ENCODE results near the gene DLX4. TPM values are rescaled to one million over a fixed set of nuclear protein-coding genes. Genes with fewer than 3 reads are reported as not detected.

Gene DLX4
- total RNA-seq, 1 donor from 2014 or later, result 2.1 TPM

DNA sequence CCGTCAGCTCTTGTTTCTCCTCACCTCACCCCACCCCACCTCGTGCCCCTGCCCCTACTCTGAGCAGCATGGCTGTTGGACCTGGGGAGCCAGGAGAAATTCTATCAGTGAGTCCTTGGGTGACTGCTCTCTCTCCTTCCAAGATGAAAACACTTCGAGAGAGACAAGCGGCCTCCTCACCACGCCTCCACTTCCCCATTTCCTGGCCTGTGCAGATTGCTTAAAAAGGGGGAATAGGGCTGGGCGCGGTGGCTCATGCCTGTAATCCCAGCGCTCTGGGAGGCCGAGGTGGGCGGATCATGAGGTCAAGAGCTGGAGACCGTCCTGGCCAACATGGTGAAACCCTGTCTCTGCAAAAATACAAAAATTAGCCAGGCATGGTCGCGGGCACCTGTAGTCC is 9.5 kb downstream of the DLX4 start:
- Histone ChIP-seq H3K36me3 (no peaks in the 10 kb centered on the region), H3K27me3 (peaks cover 32% of the 10 kb centered on the region), H3K27ac (no peak overlapping the region), H3K9me3 (no peaks in the 10 kb centered on the region), H3K4me3 (no peak overlapping the region), H3K4me1 (no peaks in the 10 kb centered on the region)
- DNase-seq, result peak; percentile 85
- TF ChIP-seq, protein P1, sequence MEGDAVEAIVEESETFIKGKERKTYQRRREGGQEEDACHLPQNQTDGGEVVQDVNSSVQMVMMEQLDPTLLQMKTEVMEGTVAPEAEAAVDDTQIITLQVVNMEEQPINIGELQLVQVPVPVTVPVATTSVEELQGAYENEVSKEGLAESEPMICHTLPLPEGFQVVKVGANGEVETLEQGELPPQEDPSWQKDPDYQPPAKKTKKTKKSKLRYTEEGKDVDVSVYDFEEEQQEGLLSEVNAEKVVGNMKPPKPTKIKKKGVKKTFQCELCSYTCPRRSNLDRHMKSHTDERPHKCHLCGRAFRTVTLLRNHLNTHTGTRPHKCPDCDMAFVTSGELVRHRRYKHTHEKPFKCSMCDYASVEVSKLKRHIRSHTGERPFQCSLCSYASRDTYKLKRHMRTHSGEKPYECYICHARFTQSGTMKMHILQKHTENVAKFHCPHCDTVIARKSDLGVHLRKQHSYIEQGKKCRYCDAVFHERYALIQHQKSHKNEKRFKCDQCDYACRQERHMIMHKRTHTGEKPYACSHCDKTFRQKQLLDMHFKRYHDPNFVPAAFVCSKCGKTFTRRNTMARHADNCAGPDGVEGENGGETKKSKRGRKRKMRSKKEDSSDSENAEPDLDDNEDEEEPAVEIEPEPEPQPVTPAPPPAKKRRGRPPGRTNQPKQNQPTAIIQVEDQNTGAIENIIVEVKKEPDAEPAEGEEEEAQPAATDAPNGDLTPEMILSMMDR (IDR thresholded peaks at IDR 0.05), result no peak
- ATAC-seq, result peak; percentile 86
- intact Hi-C loops (cut with DNase I), result no loop called here

DNA sequence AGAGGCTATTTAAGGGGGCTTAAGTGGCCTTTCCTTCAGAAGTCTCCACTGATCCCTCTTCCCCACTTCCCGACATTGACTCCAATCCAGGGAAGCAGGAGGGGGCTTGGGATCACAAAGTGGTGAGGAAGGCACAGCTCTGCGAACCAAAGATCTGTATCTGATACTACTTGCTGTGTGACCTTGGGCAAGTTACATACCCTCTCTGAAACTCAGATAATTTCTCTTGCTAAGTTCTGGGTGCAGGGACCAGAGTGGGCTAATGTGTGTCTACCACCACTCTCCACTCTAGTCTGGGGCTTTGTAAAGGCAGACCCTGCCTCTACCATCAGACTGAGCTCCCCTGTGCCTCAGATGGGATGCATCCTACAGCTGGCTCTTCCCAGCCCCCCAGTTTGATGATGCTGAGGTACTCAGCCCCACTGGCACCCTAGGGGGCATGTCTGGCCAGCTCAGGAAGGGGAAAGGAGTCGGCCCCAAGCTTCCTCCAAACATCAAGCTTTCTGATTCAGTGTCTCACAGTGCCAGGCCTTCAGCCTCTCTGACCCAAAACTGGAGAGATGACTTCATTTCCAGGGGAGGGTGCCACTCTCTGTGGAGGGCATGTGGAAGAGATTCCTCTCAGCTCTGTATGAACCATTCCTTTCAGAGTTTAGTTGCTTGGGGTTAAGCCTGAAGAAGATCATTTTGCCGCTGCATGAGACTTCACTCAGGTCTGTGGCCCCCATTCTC is 10.9 kb downstream of the DLX4 start:
- no peak for DNase-seq
- TF ChIP-seq, protein P1 (IDR thresholded peaks at IDR 0.05), result no peak
- intact Hi-C loops (cut with DNase I), result no loop called here
- Histone ChIP-seq H3K4me1 (no peaks in the 10 kb centered on the region), H3K36me3 (no peaks in the 10 kb centered on the region), H3K9me3 (no peaks in the 10 kb centered on the region), H3K27me3 (peaks cover 20% of the 10 kb centered on the region), H3K27ac (no peak overlapping the region), H3K4me3 (no peak overlapping the region)
- ATAC-seq, result no peak

DNA sequence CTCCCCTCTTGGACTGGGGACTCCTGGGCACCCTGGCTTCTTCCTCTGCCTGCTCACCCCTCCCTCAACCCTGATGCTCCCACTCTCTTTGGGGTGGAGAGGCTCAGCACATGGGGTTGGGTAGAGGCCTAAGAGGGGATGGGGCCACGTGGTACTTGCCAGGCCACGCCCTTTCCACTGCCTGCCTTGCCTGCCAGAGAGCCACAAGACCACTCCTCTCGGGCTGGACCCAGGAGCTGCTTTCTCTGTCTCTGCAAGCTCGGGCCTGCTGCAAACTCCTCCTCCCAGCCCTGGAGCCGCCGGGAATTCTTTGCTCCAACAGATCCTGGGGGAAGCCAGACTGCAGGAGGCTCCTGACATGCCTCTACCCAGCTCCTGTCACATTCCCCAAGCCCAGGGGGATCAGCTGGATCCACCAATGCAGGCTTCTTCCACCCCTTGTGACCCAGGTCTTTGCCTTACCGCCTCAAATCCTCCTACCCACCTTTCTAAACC is 11.8 kb downstream of the DLX4 start:
- TF ChIP-seq, protein P1 (IDR thresholded peaks at IDR 0.05), result no peak
- intact Hi-C loops (cut with DNase I), result no loop called here

DNA sequence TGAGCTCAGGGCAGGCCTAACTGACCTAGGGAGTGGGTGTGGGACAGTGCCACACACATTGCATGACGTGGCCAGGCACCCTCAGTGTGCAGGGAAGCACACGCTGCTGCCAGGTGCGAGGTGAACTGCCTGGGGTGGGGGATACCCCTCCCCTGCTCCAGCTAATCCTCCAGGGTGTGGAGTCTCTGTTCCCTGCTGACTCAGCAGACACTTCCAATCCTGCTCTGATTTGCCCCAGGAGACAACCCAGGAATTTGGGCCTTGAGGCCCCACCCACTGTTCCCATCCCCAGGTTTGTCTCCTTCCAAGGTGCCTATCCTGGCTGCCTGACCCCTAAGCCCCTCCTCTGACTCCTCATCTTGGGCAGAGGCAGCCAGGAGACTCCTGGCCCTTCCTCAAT is 15.3 kb downstream of the DLX4 start:
- Histone ChIP-seq H3K27me3 (peaks cover 35% of the 10 kb centered on the region), H3K27ac (no peak overlapping the region), H3K4me1 (peaks cover 4% of the 10 kb centered on the region), H3K9me3 (no peaks in the 10 kb centered on the region), H3K36me3 (no peaks in the 10 kb centered on the region), H3K4me3 (no peak overlapping the region)
- DNase-seq (no peak), ATAC-seq (no peak)
- TF ChIP-seq, protein P1 (IDR thresholded peaks at IDR 0.05), result no peak
- intact Hi-C loops (cut with DNase I), result no loop called here

More for the DNA sequence above, 11.8 kb downstream of the DLX4 start:
- no peak for ATAC-seq
- no peak overlapping the region for H3K4me3 ChIP-seq
- no peak overlapping the region for H3K27ac ChIP-seq
- no peaks in the 10 kb centered on the region for H3K4me1 ChIP-seq
- no peaks in the 10 kb centered on the region for H3K9me3 ChIP-seq
- peaks cover 12% of the 10 kb centered on the region for H3K27me3 ChIP-seq
- no peaks in the 10 kb centered on the region for H3K36me3 ChIP-seq
- no peak for DNase-seq

DNA sequence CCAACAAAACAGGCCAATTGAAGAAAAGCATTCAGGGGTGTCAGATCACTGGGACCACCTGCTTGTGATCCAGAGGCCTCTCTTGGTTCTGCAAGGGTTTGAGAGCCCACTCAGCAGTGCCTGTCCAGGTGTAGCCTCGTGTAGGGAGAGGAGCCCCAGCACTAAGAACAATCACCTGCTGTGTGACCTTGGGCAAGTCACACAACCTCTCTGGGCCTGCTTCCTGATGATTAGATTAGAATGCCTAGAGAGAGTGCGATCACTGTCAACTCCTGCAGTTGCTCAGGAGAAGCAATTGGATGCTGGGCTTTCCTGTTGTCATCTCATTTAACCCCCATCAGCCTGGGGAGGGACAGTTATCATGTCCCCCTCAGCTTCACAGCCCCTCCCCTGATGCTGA is 15.8 kb downstream of the DLX4 start:
- DNase-seq (no peak), ATAC-seq (no peak)
- intact Hi-C loops (cut with DNase I), result no loop called here
- Histone ChIP-seq H3K9me3 (no peaks in the 10 kb centered on the region), H3K4me1 (peaks cover 4% of the 10 kb centered on the region), H3K27ac (no peak overlapping the region), H3K4me3 (no peak overlapping the region), H3K36me3 (no peaks in the 10 kb centered on the region), H3K27me3 (peaks cover 35% of the 10 kb centered on the region)
- TF ChIP-seq, protein P1 (IDR thresholded peaks at IDR 0.05), result no peak
